Type B pancreatic cell (in vitro differentiated cells): ENCODE measurements around the gene PIGB. TPM values are rescaled to one million over a fixed set of nuclear protein-coding genes. Genes with fewer than 3 reads are reported as not detected.

Experiments used
- DNase-seq: peaks from one replicate; pipeline ENCODE4 v3.0.0; 2021; ENCODE audit warnings: mixed read lengths; ENCODE audit not compliant: unreplicated experiment; ENCODE audit errors: extremely low spot score
- H3K27ac Mint-ChIP-seq: 2 replicates; pipeline ENCODE4 v1.8.0; 2021; ENCODE audit warnings: mild to moderate bottlenecking, mixed read lengths
- H3K27me3 Mint-ChIP-seq: 2 replicates; pipeline ENCODE4 v1.8.0; 2021; ENCODE audit warnings: mixed read lengths
- H3K36me3 Mint-ChIP-seq: 2 replicates; pipeline ENCODE4 v1.8.0; 2021; ENCODE audit warnings: mixed read lengths
- H3K4me1 Mint-ChIP-seq: one replicate; pipeline ENCODE4 v1.8.0; 2021; ENCODE audit warnings: mixed read lengths; ENCODE audit not compliant: unreplicated experiment
- H3K4me3 Mint-ChIP-seq: 2 replicates; pipeline ENCODE4 v1.8.0; 2021; ENCODE audit warnings: mild to moderate bottlenecking, mixed read lengths
- H3K9me3 Mint-ChIP-seq: 2 replicates; pipeline ENCODE4 v1.8.0; 2021; ENCODE audit warnings: mixed read lengths
- total RNA-seq: library from RNA; stranded (reverse); gene quantifications from 2 replicates; pipeline ENCODE4 v1.2.1, GENCODE V29; 2021; ENCODE audit warnings: low replicate concordance
- TF ChIP-seq, protein P1 (sequence below): fragments of 200-600 bp; sonication (generic); conservative IDR thresholded peaks from 2 replicates; pipeline ENCODE4 v1.5.0; 2021; ENCODE audit warnings: antibody characterized with exemption, mild to moderate bottlenecking

PIGB gene
- total RNA-seq, 1 donor from 2014 or later, result 10.2 TPM

DNA sequence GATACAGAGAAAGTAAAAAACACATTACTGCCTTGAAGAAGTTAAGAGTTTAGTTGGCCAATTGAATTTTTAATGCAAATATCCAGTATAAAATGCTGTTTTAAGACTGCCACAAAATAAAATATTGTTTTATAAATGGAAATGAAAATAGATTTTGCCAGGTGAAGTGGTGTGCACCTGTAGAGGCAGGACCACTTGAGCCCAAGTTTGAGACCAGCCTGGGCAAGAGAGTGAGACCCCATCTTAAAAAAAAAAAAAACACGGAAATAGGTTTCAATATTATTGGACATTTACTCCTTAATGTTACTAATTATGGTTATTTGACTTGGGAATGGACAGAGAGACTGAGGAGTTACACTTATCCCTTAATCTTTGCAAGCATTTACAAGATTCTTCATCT is 1.9 kb downstream of the PIGB start:
- H3K4me1 Mint-ChIP-seq, result peaks cover 19% of the 10 kb centered on the region
- H3K4me3 Mint-ChIP-seq, result no peak overlapping the region
- H3K36me3 Mint-ChIP-seq, result peaks cover 5% of the 10 kb centered on the region
- DNase-seq, result no peak
- H3K27ac Mint-ChIP-seq, result no peak overlapping the region
- TF ChIP-seq, protein P1, sequence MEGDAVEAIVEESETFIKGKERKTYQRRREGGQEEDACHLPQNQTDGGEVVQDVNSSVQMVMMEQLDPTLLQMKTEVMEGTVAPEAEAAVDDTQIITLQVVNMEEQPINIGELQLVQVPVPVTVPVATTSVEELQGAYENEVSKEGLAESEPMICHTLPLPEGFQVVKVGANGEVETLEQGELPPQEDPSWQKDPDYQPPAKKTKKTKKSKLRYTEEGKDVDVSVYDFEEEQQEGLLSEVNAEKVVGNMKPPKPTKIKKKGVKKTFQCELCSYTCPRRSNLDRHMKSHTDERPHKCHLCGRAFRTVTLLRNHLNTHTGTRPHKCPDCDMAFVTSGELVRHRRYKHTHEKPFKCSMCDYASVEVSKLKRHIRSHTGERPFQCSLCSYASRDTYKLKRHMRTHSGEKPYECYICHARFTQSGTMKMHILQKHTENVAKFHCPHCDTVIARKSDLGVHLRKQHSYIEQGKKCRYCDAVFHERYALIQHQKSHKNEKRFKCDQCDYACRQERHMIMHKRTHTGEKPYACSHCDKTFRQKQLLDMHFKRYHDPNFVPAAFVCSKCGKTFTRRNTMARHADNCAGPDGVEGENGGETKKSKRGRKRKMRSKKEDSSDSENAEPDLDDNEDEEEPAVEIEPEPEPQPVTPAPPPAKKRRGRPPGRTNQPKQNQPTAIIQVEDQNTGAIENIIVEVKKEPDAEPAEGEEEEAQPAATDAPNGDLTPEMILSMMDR, result no peak
- H3K9me3 Mint-ChIP-seq, result peaks cover 4% of the 10 kb centered on the region
- H3K27me3 Mint-ChIP-seq, result no peaks in the 10 kb centered on the region

DNA sequence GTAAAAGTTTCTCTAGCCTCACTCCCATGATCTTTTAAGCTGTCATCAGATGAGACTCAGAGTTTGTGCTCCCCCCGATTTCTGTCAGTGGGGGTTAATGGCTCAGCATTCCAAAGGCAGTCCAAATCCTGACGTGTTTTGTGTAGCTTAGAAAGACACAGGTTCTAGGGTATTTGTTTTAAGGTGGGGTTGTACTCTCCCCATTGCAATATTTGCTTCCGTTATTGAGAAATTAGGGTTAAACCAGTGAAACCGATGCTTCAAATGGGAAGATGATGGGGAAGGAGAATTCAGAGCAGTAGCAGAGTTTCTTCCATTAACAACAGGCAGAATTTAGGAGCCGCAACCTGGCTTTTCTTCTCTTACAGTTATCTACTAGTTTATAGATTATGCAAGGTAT is 3.4 kb downstream of the PIGB start:
- peaks cover 4% of the 10 kb centered on the region for H3K9me3 Mint-ChIP-seq
- no peak for DNase-seq
- H3K4me1 Mint-ChIP-seq, result peaks cover 13% of the 10 kb centered on the region
- H3K36me3 Mint-ChIP-seq, result peaks cover 5% of the 10 kb centered on the region
- no peak overlapping the region for H3K4me3 Mint-ChIP-seq
- TF ChIP-seq, protein P1, result no peak
- no peak overlapping the region for H3K27ac Mint-ChIP-seq
- no peaks in the 10 kb centered on the region for H3K27me3 Mint-ChIP-seq

DNA sequence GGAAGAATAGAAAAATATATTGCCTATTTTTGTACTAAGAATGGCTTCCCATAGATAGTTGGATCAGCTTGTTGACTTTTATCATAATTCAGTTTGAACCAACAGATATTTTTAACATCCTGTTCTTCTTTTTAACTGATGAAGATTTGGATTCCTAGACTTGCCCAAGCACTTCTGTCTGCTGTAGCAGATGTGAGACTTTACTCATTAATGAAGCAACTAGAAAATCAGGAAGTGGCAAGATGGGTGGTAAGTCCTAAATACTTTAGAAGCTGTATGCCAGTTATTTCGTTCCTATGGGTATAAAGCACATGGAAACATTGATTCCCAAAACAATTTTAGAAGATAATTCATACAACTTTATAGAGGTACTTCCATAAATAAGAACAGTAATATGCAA is 8.4 kb downstream of the PIGB start:
- no peaks in the 10 kb centered on the region for H3K27me3 Mint-ChIP-seq
- peaks cover 3% of the 10 kb centered on the region for H3K36me3 Mint-ChIP-seq
- no peaks in the 10 kb centered on the region for H3K4me1 Mint-ChIP-seq
- no peak for DNase-seq
- H3K4me3 Mint-ChIP-seq, result no peak overlapping the region
- TF ChIP-seq, protein P1, result no peak
- no peak overlapping the region for H3K27ac Mint-ChIP-seq
- H3K9me3 Mint-ChIP-seq, result no peaks in the 10 kb centered on the region

DNA sequence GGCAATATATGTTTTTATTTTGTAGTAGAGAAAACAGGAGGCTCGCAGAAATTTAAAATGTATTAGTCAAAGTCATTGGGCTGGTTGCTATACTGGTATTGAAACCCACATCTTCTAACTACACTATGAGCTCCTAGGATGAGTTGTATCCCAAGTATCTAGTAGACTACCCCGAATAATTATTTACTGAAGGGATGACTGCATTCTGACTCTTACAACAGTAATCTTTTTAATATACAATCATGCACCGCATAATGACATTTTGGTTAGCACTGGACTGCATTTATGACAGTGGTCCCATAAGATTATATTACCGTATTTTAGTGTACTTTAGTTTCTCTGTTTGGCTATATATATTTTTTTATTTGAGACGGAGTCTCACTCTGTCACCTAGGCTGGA is 15.3 kb downstream of the PIGB start:
- H3K4me3 Mint-ChIP-seq, result no peak overlapping the region
- no peak overlapping the region for H3K27ac Mint-ChIP-seq
- H3K9me3 Mint-ChIP-seq, result no peaks in the 10 kb centered on the region
- H3K4me1 Mint-ChIP-seq, result no peaks in the 10 kb centered on the region
- peaks cover 14% of the 10 kb centered on the region for H3K36me3 Mint-ChIP-seq
- no peak for DNase-seq
- no peaks in the 10 kb centered on the region for H3K27me3 Mint-ChIP-seq
- TF ChIP-seq, protein P1, result no peak

DNA sequence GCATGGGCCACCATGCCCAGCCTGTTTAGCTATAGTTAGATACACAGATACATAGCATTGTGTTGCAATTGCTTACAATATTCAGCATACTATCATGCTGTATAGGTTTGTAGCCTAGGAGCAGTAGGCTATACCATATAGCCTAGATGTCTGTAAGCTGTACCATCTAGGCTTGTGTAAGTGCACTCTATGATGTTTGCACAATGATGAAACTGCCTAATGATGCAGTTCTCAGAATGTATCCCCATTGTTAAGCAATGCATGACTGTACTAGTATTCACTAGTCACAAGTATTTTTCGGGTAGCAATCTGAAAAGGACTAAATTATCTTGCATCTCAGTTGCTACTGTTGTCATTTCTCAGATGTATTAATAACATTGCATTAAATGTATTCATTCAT is 16.0 kb downstream of the PIGB start:
- no peak overlapping the region for H3K27ac Mint-ChIP-seq
- no peak for DNase-seq
- no peaks in the 10 kb centered on the region for H3K9me3 Mint-ChIP-seq
- H3K36me3 Mint-ChIP-seq, result peaks cover 20% of the 10 kb centered on the region
- no peak overlapping the region for H3K4me3 Mint-ChIP-seq
- H3K4me1 Mint-ChIP-seq, result no peaks in the 10 kb centered on the region
- no peaks in the 10 kb centered on the region for H3K27me3 Mint-ChIP-seq
- TF ChIP-seq, protein P1, result no peak

DNA sequence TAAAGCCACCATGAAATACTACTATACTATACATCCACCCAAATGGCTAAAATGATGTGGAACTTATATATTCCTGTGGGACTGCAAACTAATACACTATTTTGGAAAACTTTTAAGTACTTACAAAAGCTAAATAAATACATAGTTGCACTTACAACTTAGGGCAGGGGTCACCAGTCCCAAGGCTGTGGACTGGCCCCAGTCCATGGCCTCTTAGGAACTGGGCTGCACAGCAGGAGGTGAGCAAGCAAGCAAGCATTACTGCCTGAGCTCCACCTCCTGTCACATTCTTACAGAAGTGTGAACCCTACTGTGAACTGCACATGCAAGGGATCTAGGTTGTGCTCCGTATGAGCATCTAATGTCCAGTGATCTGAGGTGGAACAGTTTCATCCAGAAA is 18.1 kb downstream of the PIGB start:
- Mint-ChIP-seq H3K36me3 (peaks cover 17% of the 10 kb centered on the region), H3K4me3 (no peak overlapping the region), H3K27me3 (no peaks in the 10 kb centered on the region), H3K27ac (no peak overlapping the region), H3K9me3 (no peaks in the 10 kb centered on the region), H3K4me1 (no peaks in the 10 kb centered on the region)
- no peak for DNase-seq
- TF ChIP-seq, protein P1, result no peak
